LNCAP (cell line): ENCODE measurements around the gene CCDC73.
A peak's percentile ranks its signal among the peaks of the same experiment; 100 is the strongest.

Source experiments
- CTCF ChIP-seq: fragments of 450-650 bp; IDR thresholded peaks from 2 replicates; pipeline ENCODE4 v1.5.1; 2017; ENCODE audit warnings: mild to moderate bottlenecking

Gene CCDC73

GRCh38 chr11:32821917-32822560 is 27.6 kb upstream of the CCDC73 start:
- no peak for TF ChIP-seq CTCF

GRCh38 chr11:32821517-32821916 is 27.1 kb upstream of the CCDC73 start:
- TF ChIP-seq CTCF, result no peak

GRCh38 chr11:32820497-32820896 is 26.0 kb upstream of the CCDC73 start:
- no peak for TF ChIP-seq CTCF

- TF ChIP-seq CTCF, result no peak
These were observed 24.7 kb upstream of the CCDC73 start for GRCh38 chr11:32819187-32819586.

- no peak for TF ChIP-seq CTCF
These were observed 23.4 kb upstream of the CCDC73 start for GRCh38 chr11:32817852-32818183.

GRCh38 chr11:32817181-32817851 is 22.9 kb upstream of the CCDC73 start:
- no peak for TF ChIP-seq CTCF

GRCh38 chr11:32809313-32809712 is 14.9 kb upstream of the CCDC73 start:
- TF ChIP-seq CTCF, result peak; percentile 81

GRCh38 chr11:32796425-32796824 is 2.0 kb upstream of the CCDC73 start:
- TF ChIP-seq CTCF, result no peak
